GM12878 (cell line): Measurements from ENCODE around the gene LBHD1. TPM values are rescaled to one million over a fixed set of nuclear protein-coding genes. Genes with fewer than 3 reads are reported as not detected.

ENCODE experiments used
- ATF7 ChIP-seq: fragments of 450-650 bp; IDR thresholded peaks from 2 replicates; pipeline ENCODE4 v1.6.1; 2016; ENCODE audit warnings: low read depth, mild to moderate bottlenecking
- CBFB ChIP-seq: IDR thresholded peaks from 2 replicates; pipeline ENCODE4 v1.6.1; 2016; ENCODE audit warnings: antibody characterized with exemption, low read depth
- FOXM1 ChIP-seq: IDR thresholded peaks from 2 replicates; pipeline ENCODE4 v1.6.1; 2012; ENCODE audit warnings: low read depth, mild to moderate bottlenecking, inconsistent platforms, low read length, moderate library complexity
- HDGF ChIP-seq: fragments of 450-650 bp; IDR thresholded peaks from 2 replicates; pipeline ENCODE4 v1.6.1; 2016; ENCODE audit warnings: antibody characterized with exemption
- JUNB ChIP-seq: IDR thresholded peaks from 2 replicates; pipeline ENCODE4 v1.6.1; 2016; ENCODE audit warnings: antibody characterized with exemption, mild to moderate bottlenecking
- LARP7 ChIP-seq: fragments of 450-650 bp; IDR thresholded peaks from 2 replicates; pipeline ENCODE4 v1.6.1; 2017; ENCODE audit warnings: mild to moderate bottlenecking
- NFXL1 ChIP-seq: fragments of 450-650 bp; IDR thresholded peaks from 2 replicates; pipeline ENCODE4 v1.6.1; 2017; ENCODE audit warnings: antibody characterized with exemption, mild to moderate bottlenecking, borderline replicate concordance
- NFYA ChIP-seq: IDR thresholded peaks from 2 replicates; pipeline ENCODE4 v1.6.1; 2011; ENCODE audit warnings: low read depth, mild to moderate bottlenecking, low read length, improper control_type of control experiment, borderline replicate concordance
- NR2C2 ChIP-seq: IDR thresholded peaks from 2 replicates; pipeline ENCODE4 v1.6.1; 2011; ENCODE audit warnings: borderline replicate concordance, low read depth; ENCODE audit not compliant: control insufficient read depth, insufficient read length
- SIX5 ChIP-seq: IDR thresholded peaks from 2 replicates; pipeline ENCODE4 v1.6.1; 2011; ENCODE audit warnings: mild to moderate bottlenecking, low read depth, low read length, moderate library complexity; ENCODE audit not compliant: severe bottlenecking
- SMAD1 ChIP-seq: fragments of 450-650 bp; IDR thresholded peaks from 2 replicates; pipeline ENCODE4 v1.6.1; 2018; ENCODE audit warnings: mild to moderate bottlenecking, low read depth; ENCODE audit not compliant: partially characterized antibody
- SMARCA5 ChIP-seq: fragments of 450-650 bp; IDR thresholded peaks from 2 replicates; pipeline ENCODE4 v1.6.1; 2017; ENCODE audit warnings: mild to moderate bottlenecking
- SREBF1 ChIP-seq: IDR thresholded peaks from 2 replicates; pipeline ENCODE4 v1.6.1; 2012; ENCODE audit warnings: mild to moderate bottlenecking, low read length
- SREBF2 ChIP-seq: IDR thresholded peaks from 2 replicates; pipeline ENCODE4 v1.6.1; 2012; ENCODE audit warnings: mild to moderate bottlenecking, low read length
- SUPT20H ChIP-seq: IDR thresholded peaks from 2 replicates; pipeline ENCODE4 v1.6.1; 2011; ENCODE audit warnings: low read depth, mild to moderate bottlenecking, low read length, moderate library complexity, borderline replicate concordance; ENCODE audit not compliant: control insufficient read depth
- polyA plus RNA-seq, 11 experiments: library from polyadenylated mRNA; depleted of rRNA in 4 of 11; unstranded in 6 of 11; stranded (reverse) in 5 of 11; fragments of >200 nt; fragmentation: Nextera tagmentation in 4 of 11; fragmentation: Illumina TruSeq in 1 of 11; extraction: Ambion mirVana in 4 of 11; extraction: Trizol in 1 of 11; gene quantifications; 1 replicate in 1 of 11; 2 replicates in 10 of 11; pipeline versions ENCODE4 v1.2.1 to v1.2.3, GENCODE V29; 2011 to 2016; ENCODE audit warnings: inconsistent platforms in 2 of 11, missing spikeins in 2 of 11, low read depth in 1 of 11
- total RNA-seq, 4 experiments: library from RNA; depleted of rRNA in 3 of 4; stranded (reverse); fragments of >200 nt in 3 of 4; fragmentation: Illumina TruSeq in 1 of 4; extraction: Trizol in 1 of 4; gene quantifications; 2 replicates each; pipeline versions ENCODE4 v1.2.1 to v1.2.3, GENCODE V29; 2013 to 2021
- TF ChIP-seq, protein P1 (sequence below): fragments of 450-650 bp; formaldehyde crosslinking; IDR thresholded peaks from 2 replicates; pipeline ENCODE4 v1.4.0; 2020; ENCODE audit warnings: mild to moderate bottlenecking, moderate library complexity
- TF ChIP-seq, protein P2 (sequence below): IDR thresholded peaks from 2 replicates; pipeline ENCODE4 v1.6.1; 2012; ENCODE audit warnings: low read depth, low read length, improper control_type of control experiment
- TF ChIP-seq, protein P3 (sequence below): fragments of 450-650 bp; IDR thresholded peaks from 2 replicates; pipeline ENCODE4 v1.6.1; 2017; ENCODE audit warnings: low read depth, mild to moderate bottlenecking, moderate library complexity
- TF ChIP-seq, protein P4 (sequence below): fragments of 450-650 bp; IDR thresholded peaks from 2 replicates; pipeline ENCODE4 v1.6.1; 2016; ENCODE audit warnings: mild to moderate bottlenecking

The LBHD1 gene
- total and polyA plus RNA-seq, 10 of the 15 experiments (the other 5 are each of a cell fraction or from before 2014, with no cell fraction given) = 0.79 to 12.0 (median 7.6) TPM

DNA sequence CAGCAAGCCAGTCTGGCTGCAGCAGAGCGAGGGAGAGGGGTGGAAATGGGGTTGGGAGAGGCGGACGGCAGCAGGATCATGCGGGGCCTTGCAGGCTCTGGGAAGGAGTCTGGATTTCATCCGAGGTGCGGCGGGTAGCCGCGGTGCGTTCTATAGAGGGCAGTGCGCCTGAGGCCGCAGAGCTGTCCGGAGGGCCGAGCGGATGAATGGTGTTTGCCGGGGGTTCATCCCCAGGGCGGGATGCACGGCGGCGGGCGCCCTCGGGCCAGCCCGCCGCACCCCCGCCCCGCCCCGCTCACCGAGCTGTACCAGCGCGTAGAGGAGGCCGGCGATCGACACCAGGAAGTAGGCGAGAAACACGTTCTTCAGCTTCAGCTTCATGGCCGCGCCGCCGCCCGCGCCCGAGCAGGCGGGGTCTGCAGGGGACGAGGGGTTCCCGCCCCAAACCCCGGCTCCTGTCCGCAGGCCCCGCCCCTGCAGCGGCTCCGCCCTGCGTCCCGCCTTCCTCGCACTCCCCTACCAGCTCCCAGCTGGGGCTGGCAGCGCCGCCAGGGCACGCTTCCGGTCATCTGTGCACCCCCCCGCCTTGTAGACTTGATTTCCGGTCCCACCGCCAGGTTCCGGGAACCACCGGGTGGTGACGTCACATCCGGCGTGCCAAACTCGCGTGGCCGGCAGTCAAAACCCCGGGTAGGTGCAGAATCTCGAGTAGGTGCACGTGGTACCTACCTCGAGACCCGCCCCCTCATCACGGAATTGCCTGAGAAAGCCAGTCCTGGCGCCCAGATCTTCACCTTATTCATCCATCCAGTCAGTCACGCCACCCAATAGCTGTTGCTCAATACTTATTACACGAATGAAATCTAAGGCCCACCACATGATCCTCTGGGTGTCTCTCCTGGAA, 50.2 kb downstream of the LBHD1 start, which contains the start of gene B3GAT3 (continued):
- TF ChIP-seq, protein P1, sequence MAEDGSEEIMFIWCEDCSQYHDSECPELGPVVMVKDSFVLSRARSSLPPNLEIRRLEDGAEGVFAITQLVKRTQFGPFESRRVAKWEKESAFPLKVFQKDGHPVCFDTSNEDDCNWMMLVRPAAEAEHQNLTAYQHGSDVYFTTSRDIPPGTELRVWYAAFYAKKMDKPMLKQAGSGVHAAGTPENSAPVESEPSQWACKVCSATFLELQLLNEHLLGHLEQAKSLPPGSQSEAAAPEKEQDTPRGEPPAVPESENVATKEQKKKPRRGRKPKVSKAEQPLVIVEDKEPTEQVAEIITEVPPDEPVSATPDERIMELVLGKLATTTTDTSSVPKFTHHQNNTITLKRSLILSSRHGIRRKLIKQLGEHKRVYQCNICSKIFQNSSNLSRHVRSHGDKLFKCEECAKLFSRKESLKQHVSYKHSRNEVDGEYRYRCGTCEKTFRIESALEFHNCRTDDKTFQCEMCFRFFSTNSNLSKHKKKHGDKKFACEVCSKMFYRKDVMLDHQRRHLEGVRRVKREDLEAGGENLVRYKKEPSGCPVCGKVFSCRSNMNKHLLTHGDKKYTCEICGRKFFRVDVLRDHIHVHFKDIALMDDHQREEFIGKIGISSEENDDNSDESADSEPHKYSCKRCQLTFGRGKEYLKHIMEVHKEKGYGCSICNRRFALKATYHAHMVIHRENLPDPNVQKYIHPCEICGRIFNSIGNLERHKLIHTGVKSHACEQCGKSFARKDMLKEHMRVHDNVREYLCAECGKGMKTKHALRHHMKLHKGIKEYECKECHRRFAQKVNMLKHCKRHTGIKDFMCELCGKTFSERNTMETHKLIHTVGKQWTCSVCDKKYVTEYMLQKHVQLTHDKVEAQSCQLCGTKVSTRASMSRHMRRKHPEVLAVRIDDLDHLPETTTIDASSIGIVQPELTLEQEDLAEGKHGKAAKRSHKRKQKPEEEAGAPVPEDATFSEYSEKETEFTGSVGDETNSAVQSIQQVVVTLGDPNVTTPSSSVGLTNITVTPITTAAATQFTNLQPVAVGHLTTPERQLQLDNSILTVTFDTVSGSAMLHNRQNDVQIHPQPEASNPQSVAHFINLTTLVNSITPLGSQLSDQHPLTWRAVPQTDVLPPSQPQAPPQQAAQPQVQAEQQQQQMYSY = no peak
- peak; percentile 20 for TF ChIP-seq SIX5
- TF ChIP-seq, protein P2, sequence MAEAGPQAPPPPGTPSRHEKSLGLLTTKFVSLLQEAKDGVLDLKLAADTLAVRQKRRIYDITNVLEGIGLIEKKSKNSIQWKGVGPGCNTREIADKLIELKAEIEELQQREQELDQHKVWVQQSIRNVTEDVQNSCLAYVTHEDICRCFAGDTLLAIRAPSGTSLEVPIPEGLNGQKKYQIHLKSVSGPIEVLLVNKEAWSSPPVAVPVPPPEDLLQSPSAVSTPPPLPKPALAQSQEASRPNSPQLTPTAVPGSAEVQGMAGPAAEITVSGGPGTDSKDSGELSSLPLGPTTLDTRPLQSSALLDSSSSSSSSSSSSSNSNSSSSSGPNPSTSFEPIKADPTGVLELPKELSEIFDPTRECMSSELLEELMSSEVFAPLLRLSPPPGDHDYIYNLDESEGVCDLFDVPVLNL = peak; percentile 25; the same call in 1 of the 2 replicates
- peak; percentile 47; the same call in 1 of the 2 replicates for TF ChIP-seq LARP7
- peak; percentile 55; the same call in 1 of the 2 replicates for TF ChIP-seq CBFB
- 0 out of 2 replicates have a peak, but pooled peaks have one; percentile 39 for TF ChIP-seq SMARCA5
- TF ChIP-seq HDGF = peak; percentile 96
- TF ChIP-seq FOXM1 = 0 out of 2 replicates have a peak, but pooled peaks have one; percentile 26
- TF ChIP-seq SREBF2 = peak; percentile 68
- TF ChIP-seq JUNB = no peak
- TF ChIP-seq, protein P3, sequence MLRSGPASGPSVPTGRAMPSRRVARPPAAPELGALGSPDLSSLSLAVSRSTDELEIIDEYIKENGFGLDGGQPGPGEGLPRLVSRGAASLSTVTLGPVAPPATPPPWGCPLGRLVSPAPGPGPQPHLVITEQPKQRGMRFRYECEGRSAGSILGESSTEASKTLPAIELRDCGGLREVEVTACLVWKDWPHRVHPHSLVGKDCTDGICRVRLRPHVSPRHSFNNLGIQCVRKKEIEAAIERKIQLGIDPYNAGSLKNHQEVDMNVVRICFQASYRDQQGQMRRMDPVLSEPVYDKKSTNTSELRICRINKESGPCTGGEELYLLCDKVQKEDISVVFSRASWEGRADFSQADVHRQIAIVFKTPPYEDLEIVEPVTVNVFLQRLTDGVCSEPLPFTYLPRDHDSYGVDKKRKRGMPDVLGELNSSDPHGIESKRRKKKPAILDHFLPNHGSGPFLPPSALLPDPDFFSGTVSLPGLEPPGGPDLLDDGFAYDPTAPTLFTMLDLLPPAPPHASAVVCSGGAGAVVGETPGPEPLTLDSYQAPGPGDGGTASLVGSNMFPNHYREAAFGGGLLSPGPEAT = 0 out of 2 replicates have a peak, but pooled peaks have one; percentile 22
- TF ChIP-seq NFYA = no peak
- no peak for TF ChIP-seq NFXL1
- TF ChIP-seq, protein P4, sequence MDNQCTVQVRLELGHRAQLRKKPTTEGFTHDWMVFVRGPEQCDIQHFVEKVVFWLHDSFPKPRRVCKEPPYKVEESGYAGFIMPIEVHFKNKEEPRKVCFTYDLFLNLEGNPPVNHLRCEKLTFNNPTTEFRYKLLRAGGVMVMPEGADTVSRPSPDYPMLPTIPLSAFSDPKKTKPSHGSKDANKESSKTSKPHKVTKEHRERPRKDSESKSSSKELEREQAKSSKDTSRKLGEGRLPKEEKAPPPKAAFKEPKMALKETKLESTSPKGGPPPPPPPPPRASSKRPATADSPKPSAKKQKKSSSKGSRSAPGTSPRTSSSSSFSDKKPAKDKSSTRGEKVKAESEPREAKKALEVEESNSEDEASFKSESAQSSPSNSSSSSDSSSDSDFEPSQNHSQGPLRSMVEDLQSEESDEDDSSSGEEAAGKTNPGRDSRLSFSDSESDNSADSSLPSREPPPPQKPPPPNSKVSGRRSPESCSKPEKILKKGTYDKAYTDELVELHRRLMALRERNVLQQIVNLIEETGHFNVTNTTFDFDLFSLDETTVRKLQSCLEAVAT = 0 out of 2 replicates have a peak, but pooled peaks have one; percentile 23
- no peak for TF ChIP-seq SMAD1
- no peak for TF ChIP-seq SUPT20H
- peak; percentile 53; the same call in 1 of the 2 replicates for TF ChIP-seq SREBF1
- TF ChIP-seq ATF7 = peak; percentile 99
- TF ChIP-seq NR2C2 = no peak
